GM21423 (cell line): ENCODE data around the gene POLR1C.
"Not testable (repeated sequence)": the region's sequence is repeated elsewhere in the genome, so short reads cannot be mapped to it uniquely, and the experiment has no call there.

ENCODE experiments used
- ATAC-seq: cut with Tn5 transposase; IDR thresholded peaks from one replicate; pipeline ENCODE4 v1.9.1; 2021; ENCODE audit warnings: mild to moderate bottlenecking, moderate library complexity; ENCODE audit not compliant: unreplicated experiment

The POLR1C gene

DNA sequence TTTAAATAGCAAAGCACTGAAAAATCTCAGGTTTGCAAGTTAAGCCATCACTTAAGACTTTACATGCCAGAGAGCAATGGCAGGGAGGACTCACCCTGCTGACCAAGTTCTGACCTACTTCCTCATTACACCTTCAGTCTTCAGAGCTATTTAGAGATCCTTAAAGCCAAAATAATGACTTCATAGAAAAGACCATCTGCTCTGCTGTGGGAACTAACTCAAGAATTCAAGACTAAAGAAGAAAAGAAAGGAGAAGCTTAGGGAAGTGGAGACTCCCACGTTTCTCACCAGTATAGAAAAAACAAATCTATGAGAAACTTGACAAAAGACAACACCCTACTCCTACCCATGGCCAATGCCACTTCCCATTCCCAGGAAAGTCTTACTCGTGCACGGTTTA, 30.3 kb downstream of the POLR1C start:
- no peak for ATAC-seq

DNA sequence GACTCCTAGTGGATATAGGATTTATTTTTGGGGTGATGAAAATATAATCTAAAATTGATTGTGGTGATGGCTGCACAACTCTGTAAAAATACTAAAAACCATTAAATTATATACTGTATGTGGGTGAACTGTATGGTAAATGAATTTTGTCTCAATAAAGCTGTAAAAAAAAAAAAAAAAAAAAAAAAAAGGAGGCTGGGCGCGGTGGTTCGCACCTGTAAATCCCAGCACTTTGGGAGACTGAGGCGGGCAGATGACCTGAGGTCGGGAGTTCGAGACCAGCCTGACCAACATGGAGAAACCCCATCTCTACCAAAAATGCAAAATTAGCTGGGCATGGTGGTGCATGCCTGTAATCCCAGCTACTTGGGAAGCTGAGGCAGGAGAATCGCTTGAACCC, 40.7 kb downstream of the POLR1C start:
- ATAC-seq: not testable (repeated sequence)

DNA sequence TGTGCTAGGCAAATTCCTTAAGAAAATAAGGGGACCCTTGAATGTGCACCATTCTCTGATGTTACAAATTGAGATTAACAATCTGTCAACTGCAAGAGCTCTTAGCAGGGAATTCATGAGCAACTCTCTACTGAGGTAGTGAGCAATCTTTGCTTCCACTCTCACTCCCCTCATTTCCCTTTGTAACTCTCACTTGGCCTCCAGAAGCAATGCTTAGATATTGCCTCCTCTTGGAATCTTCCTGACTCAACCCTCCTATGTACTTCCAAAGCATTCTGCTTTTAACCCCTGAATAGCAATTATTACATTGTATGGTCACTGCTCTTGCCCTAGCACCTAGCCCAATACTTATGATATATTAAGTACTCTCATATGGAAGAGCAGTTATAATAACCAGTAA, 42.4 kb downstream of the POLR1C start:
- ATAC-seq: no peak

DNA sequence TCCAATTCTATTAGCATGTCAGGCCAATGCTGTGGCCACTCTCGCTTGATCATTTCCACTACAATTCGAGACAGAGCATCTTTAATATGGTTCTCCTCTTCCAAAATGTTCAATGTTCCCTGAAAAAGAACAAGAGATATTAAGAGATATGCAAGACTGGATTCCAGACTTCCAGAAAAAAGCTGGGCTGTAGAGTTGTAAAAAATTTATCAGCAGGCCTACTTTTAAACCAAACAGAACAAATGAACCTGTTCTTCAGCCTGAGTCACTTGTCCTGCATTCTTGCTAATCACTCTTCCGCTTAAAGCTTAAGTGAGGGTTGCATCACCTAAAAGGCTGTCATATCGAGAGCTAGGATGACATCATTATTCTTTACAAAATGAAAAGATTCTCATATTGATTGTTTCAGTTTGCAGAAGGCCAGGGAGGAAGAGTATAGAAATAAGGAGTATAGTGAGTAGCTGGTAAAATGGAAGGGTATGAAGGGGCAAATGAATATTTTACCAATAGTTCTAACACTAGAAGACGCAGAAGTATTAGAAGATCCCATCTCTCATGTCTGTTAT, 54.1 kb downstream of the POLR1C start:
- ATAC-seq: no peak
